HepG2 (cell line): ENCODE results near the gene DNASE1L2. TPM values are rescaled to one million over a fixed set of nuclear protein-coding genes. Genes with fewer than 3 reads are reported as not detected.

Experiments
- ATAC-seq: fragments of 200-7000 bp; cut with Tn5 transposase; 3 replicates; pipeline ENCODE4 v1.9.1; 2020; ENCODE audit warnings: mild to moderate bottlenecking, moderate library complexity
- BruUV-seq: library from RNA; stranded (reverse); fragments of 400-500 nt; replicated peaks from 2 replicates; lab custom pipeline; 2021; lab: Mats Ljungman, UMichigan
- CTCF ChIA-PET: fragments of 300-600 bp; formaldehyde crosslinking; extraction: SDS; loops from one replicate; lab custom pipeline; 2021; ENCODE audit warnings: low total read pairs, inconsistent platforms, low intra/inter-chr PET ratio; lab: Yijun Ruan, JAX
- POLR2A ChIA-PET: fragments of 350-600 bp; sonication (Branson Sonifier 250); formaldehyde crosslinking; loops from one replicate; lab custom pipeline; 2020; ENCODE audit warnings: antibody characterized with exemption, inconsistent platforms; lab: Yijun Ruan, JAX
- DNase-seq: peaks from one replicate; pipeline ENCODE4 v3.0.0-alpha.2; 2015; ENCODE audit warnings: low spot score
- FAIRE-seq: peaks from 3 replicates; lab custom pipeline; 2011; peaks lifted over from hg19 to GRCh38; lab: Jason Lieb, UNC
- H2AFZ ChIP-seq: one replicate; pipeline ENCODE4 v1.6.1; 2011; ENCODE audit warnings: low read length, inconsistent platforms
- H3K27ac ChIP-seq: fragments of 300-600 bp; 3 replicates; pipeline ENCODE4 v1.8.0; 2011; ENCODE audit warnings: mixed run types, mild to moderate bottlenecking, mixed read lengths, low read length, inconsistent platforms; ENCODE audit not compliant: insufficient read depth; ENCODE audit errors: extremely low read length
- H3K27me3 ChIP-seq, 2 experiments: fragments of 200-600 bp in 1 of 2; 2 replicates in 1 of 2; 3 replicates in 1 of 2; pipeline versions ENCODE4 v1.6.0 to v1.8.0; 2011; ENCODE audit warnings: low read length in 2 of 2, mild to moderate bottlenecking in 2 of 2, moderate library complexity in 2 of 2, inconsistent platforms in 1 of 2; ENCODE audit not compliant: insufficient read depth in 2 of 2, control insufficient read depth in 1 of 2
- H3K36me3 ChIP-seq, 2 experiments: fragments of 200-600 bp in 1 of 2; replicated peaks in 1 of 2; 2 replicates in 1 of 2; 3 replicates in 1 of 2; pipeline versions ENCODE4 v1.5.1 to v1.8.0; 2011; ENCODE audit warnings: low read length in 2 of 2, inconsistent platforms in 1 of 2; ENCODE audit not compliant: insufficient read depth in 2 of 2, control insufficient read depth in 1 of 2
- H3K4me1 ChIP-seq: 2 replicates; pipeline ENCODE4 v1.5.1; 2012; ENCODE audit warnings: low read length, inconsistent platforms; ENCODE audit not compliant: insufficient read depth
- H3K4me2 ChIP-seq: 2 replicates; pipeline ENCODE4 v1.6.0; 2011; ENCODE audit warnings: low read depth, low read length, inconsistent platforms
- H3K4me3 ChIP-seq, 3 experiments: fragments of 200-600 bp in 1 of 3; sonication (generic), shearing (Covaris generic) in 1 of 3; replicated peaks in 1 of 3; 2 replicates each; pipeline ENCODE4 v1.5.1; 2011 to 2016; ENCODE audit warnings: low read length in 3 of 3, inconsistent platforms in 2 of 3, low read depth in 2 of 3, mild to moderate bottlenecking in 2 of 3, control low read depth in 1 of 3, mixed read lengths in 1 of 3; ENCODE audit not compliant: insufficient read depth in 1 of 3
- H3K79me2 ChIP-seq: one replicate; pipeline ENCODE4 v1.6.1; 2011; ENCODE audit warnings: low read length, inconsistent platforms; ENCODE audit not compliant: insufficient read depth
- H3K9ac ChIP-seq: 2 replicates; pipeline ENCODE4 v1.6.0; 2011; ENCODE audit warnings: mild to moderate bottlenecking, low read depth, low read length, inconsistent platforms; ENCODE audit not compliant: insufficient read depth
- H3K9me3 ChIP-seq: 2 replicates; pipeline ENCODE4 v1.5.1; 2012; ENCODE audit warnings: mild to moderate bottlenecking, low read length
- H4K20me1 ChIP-seq: 2 replicates; pipeline ENCODE4 v1.6.0; 2011; ENCODE audit warnings: inconsistent platforms, mild to moderate bottlenecking, low read length, moderate library complexity; ENCODE audit not compliant: insufficient read depth
- ATF1 ChIP-seq: IDR thresholded peaks from 2 replicates; pipeline ENCODE4 v1.6.1; 2016; ENCODE audit warnings: mild to moderate bottlenecking, control low read depth
- CAMTA2 ChIP-seq: sonication (generic); formaldehyde crosslinking; IDR thresholded peaks from 2 replicates; pipeline ENCODE4 v1.4.0; 2020; ENCODE audit warnings: mild to moderate bottlenecking, missing genetic modification reagents, borderline replicate concordance
- DPF2 ChIP-seq: sonication (generic); formaldehyde crosslinking; IDR thresholded peaks from 2 replicates; pipeline ENCODE4 v1.4.0; 2020; ENCODE audit warnings: mild to moderate bottlenecking, low read depth, missing genetic modification reagents, borderline replicate concordance
- ELF3 ChIP-seq: IDR thresholded peaks from 2 replicates; pipeline ENCODE4 v1.6.1; 2016; ENCODE audit warnings: missing genetic modification reagents, missing compliant biosample characterization
- MAF1 ChIP-seq: sonication (generic); formaldehyde crosslinking; IDR thresholded peaks from 2 replicates; pipeline ENCODE4 v1.5.0; 2020; ENCODE audit warnings: missing genetic modification reagents, borderline replicate concordance
- MTA1 ChIP-seq: sonication (generic); formaldehyde crosslinking; IDR thresholded peaks from 2 replicates; pipeline ENCODE4 v1.4.0; 2020; ENCODE audit warnings: missing genetic modification reagents, mild to moderate bottlenecking, borderline replicate concordance
- SAFB2 ChIP-seq: sonication (generic); formaldehyde crosslinking; IDR thresholded peaks from 2 replicates; pipeline ENCODE4 v1.5.1; 2020; ENCODE audit warnings: missing genetic modification reagents, low read depth, mild to moderate bottlenecking, borderline replicate concordance
- SAP130 ChIP-seq: IDR thresholded peaks from 2 replicates; pipeline ENCODE4 v1.6.1; 2016; ENCODE audit warnings: low read depth
- YY1 ChIP-seq: IDR thresholded peaks from 2 replicates; pipeline ENCODE4 v1.6.1; 2011; ENCODE audit warnings: low read length, low read depth, moderate library complexity, mild to moderate bottlenecking; ENCODE audit not compliant: insufficient read depth, insufficient replicate concordance
- ZNF431 ChIP-seq: sonication (generic); formaldehyde crosslinking; IDR thresholded peaks from 2 replicates; pipeline ENCODE4 v1.9.0; 2022; ENCODE audit warnings: missing genetic modification reagents, low read depth, mild to moderate bottlenecking, borderline replicate concordance
- ZNF572 ChIP-seq: sonication (generic); formaldehyde crosslinking; IDR thresholded peaks from 2 replicates; pipeline ENCODE4 v1.5.1; 2020; ENCODE audit warnings: mild to moderate bottlenecking, missing genetic modification reagents
- WGBS: methylation state at CpG from one replicate; pipeline ENCODE4 v1.1.6; 2017; ENCODE audit warnings: low lambda C conversion rate; 5-methylcytosine and 5-hydroxymethylcytosine counted together
- in situ Hi-C: cut with HindIII; loops from 2 replicates; pipeline ENCODE4 v1.10.0; 2017; ENCODE audit warnings: low pct_unique_long_range_greater_than_20kb; ENCODE audit not compliant: extremely low pct_ligation_motif_present
- intact Hi-C: fragments of 100-400 bp; cut with micrococcal nuclease; formaldehyde crosslinking; loops from one replicate; pipeline ENCODE4 v1.10.0; 2022; ENCODE audit not compliant: unreplicated experiment
- polyA plus RNA-seq, 8 experiments: library from polyadenylated mRNA; depleted of rRNA in 3 of 8; stranded (reverse) in 7 of 8; unstranded in 1 of 8; fragments of >200 nt; fragmentation: Illumina TruSeq in 4 of 8; extraction: Trizol in 4 of 8; gene quantifications; 2 replicates each; pipeline versions ENCODE4 v1.2.1 to v1.2.3, GENCODE V29; 2011 to 2016; ENCODE audit warnings: low read depth in 4 of 8, missing spikeins in 1 of 8, mixed read lengths in 1 of 8; ENCODE audit not compliant: insufficient read depth in 1 of 8
- total RNA-seq, 5 experiments: library from RNA; depleted of rRNA; stranded (reverse); fragments of >200 nt; fragmentation: Illumina TruSeq; extraction: Trizol; gene quantifications; 2 replicates each; pipeline ENCODE4 v1.2.3, GENCODE V29; 2016; ENCODE audit warnings: low read depth in 1 of 5
- TF ChIP-seq, protein P1 (sequence below): sonication (generic); formaldehyde crosslinking; IDR thresholded peaks from 2 replicates; pipeline ENCODE4 v1.8.1; 2023; ENCODE audit warnings: mild to moderate bottlenecking, missing genetic modification reagents, borderline replicate concordance
- TF ChIP-seq, protein P2 (sequence below): sonication (generic); formaldehyde crosslinking; IDR thresholded peaks from 2 replicates; pipeline ENCODE4 v1.4.0; 2020; ENCODE audit warnings: missing genetic modification reagents, borderline replicate concordance
- TF ChIP-seq, protein P3 (sequence below): sonication (generic); formaldehyde crosslinking; IDR thresholded peaks from 2 replicates; pipeline ENCODE4 v1.4.0; 2020; ENCODE audit warnings: missing genetic modification reagents, low read depth, mild to moderate bottlenecking, borderline replicate concordance
- TF ChIP-seq, protein P4 (sequence below): sonication (generic); formaldehyde crosslinking; IDR thresholded peaks from 2 replicates; pipeline ENCODE4 v1.4.0; 2020; ENCODE audit warnings: missing genetic modification reagents, mild to moderate bottlenecking, borderline replicate concordance

Gene DNASE1L2
- total and polyA plus RNA-seq, 2 of the 13 experiments (the other 11 are each of a cell fraction or from before 2014, with no cell fraction given): 0.44 to 0.50 TPM

DNA sequence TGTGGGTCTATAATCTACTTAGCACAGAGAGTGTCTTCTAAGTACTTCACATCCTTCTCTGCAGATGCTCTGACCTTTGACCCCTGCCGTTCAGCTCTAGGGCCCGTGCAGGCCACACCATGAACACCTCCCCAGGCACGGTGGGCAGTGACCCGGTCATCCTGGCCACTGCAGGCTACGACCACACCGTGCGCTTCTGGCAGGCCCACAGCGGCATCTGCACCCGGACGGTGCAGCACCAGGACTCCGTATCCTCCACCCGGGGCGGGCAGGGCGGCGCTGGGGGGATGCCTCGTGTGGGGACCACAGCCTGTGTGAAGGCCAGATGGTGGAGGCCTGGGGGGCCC, 30.3 kb upstream of the DNASE1L2 start:
- ATAC-seq (peak; percentile 30), DNase-seq (no peak)
- CTCF ChIA-PET: no interaction called here
- TF ChIP-seq SAFB2 (CRISPR knock-in tag) (peak; percentile 5; the same call in 1 of the 2 replicates), DPF2 (peak; percentile 24; the same call in 1 of the 2 replicates), SAP130 (CRISPR knock-in tag) (peak; percentile 4; the same call in 1 of the 2 replicates), ZNF431 (no peak), ZNF572 (CRISPR knock-in tag) (0 out of 2 replicates have a peak, but pooled peaks have one; percentile 61), CAMTA2 (CRISPR knock-in tag) (0 out of 2 replicates have a peak, but pooled peaks have one; percentile 14), ELF3 (CRISPR knock-in tag) (0 out of 2 replicates have a peak, but pooled peaks have one; percentile 6), MTA1 (CRISPR knock-in tag) (peak; percentile 30; the same call in 1 of the 2 replicates), ATF1 (CRISPR knock-in tag) (no peak), YY1 (peak; percentile 2), MAF1 (CRISPR knock-in tag) (no peak)
- TF ChIP-seq, protein P1, sequence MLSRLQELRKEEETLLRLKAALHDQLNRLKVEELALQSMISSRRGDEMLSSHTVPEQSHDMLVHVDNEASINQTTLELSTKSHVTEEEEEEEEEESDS (CRISPR knock-in tag): 0 out of 2 replicates have a peak, but pooled peaks have one; percentile 2
- TF ChIP-seq, protein P2, sequence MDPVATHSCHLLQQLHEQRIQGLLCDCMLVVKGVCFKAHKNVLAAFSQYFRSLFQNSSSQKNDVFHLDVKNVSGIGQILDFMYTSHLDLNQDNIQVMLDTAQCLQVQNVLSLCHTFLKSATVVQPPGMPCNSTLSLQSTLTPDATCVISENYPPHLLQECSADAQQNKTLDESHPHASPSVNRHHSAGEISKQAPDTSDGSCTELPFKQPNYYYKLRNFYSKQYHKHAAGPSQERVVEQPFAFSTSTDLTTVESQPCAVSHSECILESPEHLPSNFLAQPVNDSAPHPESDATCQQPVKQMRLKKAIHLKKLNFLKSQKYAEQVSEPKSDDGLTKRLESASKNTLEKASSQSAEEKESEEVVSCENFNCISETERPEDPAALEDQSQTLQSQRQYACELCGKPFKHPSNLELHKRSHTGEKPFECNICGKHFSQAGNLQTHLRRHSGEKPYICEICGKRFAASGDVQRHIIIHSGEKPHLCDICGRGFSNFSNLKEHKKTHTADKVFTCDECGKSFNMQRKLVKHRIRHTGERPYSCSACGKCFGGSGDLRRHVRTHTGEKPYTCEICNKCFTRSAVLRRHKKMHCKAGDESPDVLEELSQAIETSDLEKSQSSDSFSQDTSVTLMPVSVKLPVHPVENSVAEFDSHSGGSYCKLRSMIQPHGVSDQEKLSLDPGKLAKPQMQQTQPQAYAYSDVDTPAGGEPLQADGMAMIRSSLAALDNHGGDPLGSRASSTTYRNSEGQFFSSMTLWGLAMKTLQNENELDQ (CRISPR knock-in tag): peak; percentile 36; the same call in 1 of the 2 replicates
- TF ChIP-seq, protein P3, sequence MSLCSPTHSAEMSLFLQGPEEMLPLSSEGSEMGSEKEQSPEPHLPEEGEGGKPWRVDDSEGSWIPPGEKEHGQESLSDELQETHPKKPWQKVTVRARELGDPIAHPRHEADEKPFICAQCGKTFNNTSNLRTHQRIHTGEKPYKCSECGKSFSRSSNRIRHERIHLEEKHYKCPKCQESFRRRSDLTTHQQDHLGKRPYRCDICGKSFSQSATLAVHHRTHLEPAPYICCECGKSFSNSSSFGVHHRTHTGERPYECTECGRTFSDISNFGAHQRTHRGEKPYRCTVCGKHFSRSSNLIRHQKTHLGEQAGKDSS (CRISPR knock-in tag): 0 out of 2 replicates have a peak, but pooled peaks have one; percentile 8
- TF ChIP-seq, protein P4, sequence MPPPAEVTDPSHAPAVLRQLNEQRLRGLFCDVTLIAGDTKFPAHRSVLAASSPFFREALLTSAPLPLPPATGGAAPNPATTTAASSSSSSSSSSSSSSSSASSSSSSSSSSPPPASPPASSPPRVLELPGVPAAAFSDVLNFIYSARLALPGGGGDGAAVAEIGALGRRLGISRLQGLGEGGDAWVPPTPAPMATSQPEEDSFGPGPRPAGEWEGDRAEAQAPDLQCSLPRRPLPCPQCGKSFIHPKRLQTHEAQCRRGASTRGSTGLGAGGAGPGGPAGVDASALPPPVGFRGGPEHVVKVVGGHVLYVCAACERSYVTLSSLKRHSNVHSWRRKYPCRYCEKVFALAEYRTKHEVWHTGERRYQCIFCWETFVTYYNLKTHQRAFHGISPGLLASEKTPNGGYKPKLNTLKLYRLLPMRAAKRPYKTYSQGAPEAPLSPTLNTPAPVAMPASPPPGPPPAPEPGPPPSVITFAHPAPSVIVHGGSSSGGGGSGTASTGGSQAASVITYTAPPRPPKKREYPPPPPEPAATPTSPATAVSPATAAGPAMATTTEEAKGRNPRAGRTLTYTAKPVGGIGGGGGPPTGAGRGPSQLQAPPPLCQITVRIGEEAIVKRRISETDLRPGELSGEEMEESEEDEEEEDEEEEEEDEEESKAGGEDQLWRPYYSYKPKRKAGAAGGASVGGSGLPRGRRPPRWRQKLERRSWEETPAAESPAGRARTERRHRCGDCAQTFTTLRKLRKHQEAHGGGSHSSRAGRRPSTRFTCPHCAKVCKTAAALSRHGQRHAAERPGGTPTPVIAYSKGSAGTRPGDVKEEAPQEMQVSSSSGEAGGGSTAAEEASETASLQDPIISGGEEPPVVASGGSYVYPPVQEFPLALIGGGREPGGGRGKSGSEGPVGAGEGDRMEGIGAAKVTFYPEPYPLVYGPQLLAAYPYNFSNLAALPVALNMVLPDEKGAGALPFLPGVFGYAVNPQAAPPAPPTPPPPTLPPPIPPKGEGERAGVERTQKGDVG: 0 out of 2 replicates have a peak, but pooled peaks have one; percentile 1

More for the DNA sequence above, 30.3 kb upstream of the DNASE1L2 start:
- intact Hi-C loops (no loop called here), in situ Hi-C loops (no loop called here)
- Histone ChIP-seq H3K27me3 (no peaks in the 10 kb centered on the region), H2AFZ (no peak overlapping the region), H3K9ac (peak overlapping the region; percentile 97), H3K4me2 (peak overlapping the region; percentile 95), H3K27ac (peak overlapping the region; percentile 89), H3K9me3 (no peaks in the 10 kb centered on the region), H3K36me3 (peaks cover 2 to 13% of the 10 kb centered on the region in 2 experiments; a peak in 4 of 5 replicates), H3K4me3 (peak overlapping the region; percentile 71 to 96 (median 83)), H4K20me1 (no peaks in the 10 kb centered on the region), H3K4me1 (peaks cover 34% of the 10 kb centered on the region), H3K79me2 (peaks cover 8% of the 10 kb centered on the region)
- no TSS peak for BruUV-seq
- POLR2A ChIA-PET: interaction anchor here (2.5 to 4.3 kb wide), 2 partner anchors 9 to 51 kb away, joined by 14 to 18 read pairs; partner anchors contain the start of genes PGP and TRAF7
- WGBS: no CpG with 5 or more reads among the region's 16 CpGs
- FAIRE-seq: no peak
